ENCODE data around the gene PGM2L1.

The PGM2L1 gene

GRCh38 chr11:74310857-74311256, 87.4 kb downstream of the PGM2L1 start:
- TF ChIP-seq, protein P1, sequence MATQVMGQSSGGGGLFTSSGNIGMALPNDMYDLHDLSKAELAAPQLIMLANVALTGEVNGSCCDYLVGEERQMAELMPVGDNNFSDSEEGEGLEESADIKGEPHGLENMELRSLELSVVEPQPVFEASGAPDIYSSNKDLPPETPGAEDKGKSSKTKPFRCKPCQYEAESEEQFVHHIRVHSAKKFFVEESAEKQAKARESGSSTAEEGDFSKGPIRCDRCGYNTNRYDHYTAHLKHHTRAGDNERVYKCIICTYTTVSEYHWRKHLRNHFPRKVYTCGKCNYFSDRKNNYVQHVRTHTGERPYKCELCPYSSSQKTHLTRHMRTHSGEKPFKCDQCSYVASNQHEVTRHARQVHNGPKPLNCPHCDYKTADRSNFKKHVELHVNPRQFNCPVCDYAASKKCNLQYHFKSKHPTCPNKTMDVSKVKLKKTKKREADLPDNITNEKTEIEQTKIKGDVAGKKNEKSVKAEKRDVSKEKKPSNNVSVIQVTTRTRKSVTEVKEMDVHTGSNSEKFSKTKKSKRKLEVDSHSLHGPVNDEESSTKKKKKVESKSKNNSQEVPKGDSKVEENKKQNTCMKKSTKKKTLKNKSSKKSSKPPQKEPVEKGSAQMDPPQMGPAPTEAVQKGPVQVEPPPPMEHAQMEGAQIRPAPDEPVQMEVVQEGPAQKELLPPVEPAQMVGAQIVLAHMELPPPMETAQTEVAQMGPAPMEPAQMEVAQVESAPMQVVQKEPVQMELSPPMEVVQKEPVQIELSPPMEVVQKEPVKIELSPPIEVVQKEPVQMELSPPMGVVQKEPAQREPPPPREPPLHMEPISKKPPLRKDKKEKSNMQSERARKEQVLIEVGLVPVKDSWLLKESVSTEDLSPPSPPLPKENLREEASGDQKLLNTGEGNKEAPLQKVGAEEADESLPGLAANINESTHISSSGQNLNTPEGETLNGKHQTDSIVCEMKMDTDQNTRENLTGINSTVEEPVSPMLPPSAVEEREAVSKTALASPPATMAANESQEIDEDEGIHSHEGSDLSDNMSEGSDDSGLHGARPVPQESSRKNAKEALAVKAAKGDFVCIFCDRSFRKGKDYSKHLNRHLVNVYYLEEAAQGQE (IDR thresholded peaks at IDR 0.05; ENCODE audit: insufficient read depth in 1 of 2, low read depth in 2 of 2, low read length in 2 of 2) = no peak
- TF ChIP-seq FOXP2 (optimal IDR thresholded peaks at IDR 0.05; ENCODE audit: borderline replicate concordance, extremely low read depth, extremely low read length, insufficient read depth) (no peak), POLR2AphosphoS5 (IDR thresholded peaks at IDR 0.05; ENCODE audit: low read depth, low read length) (no peak), SIN3A (IDR thresholded peaks at IDR 0.05; ENCODE audit: borderline replicate concordance, insufficient read depth, low read length) (no peak), TAF1 (IDR thresholded peaks at IDR 0.05; ENCODE audit: borderline replicate concordance, insufficient read depth, low read length) (no peak)

GRCh38 chr11:74307434-74307833, 90.8 kb downstream of the PGM2L1 start:
- TF ChIP-seq FOXP2 (optimal IDR thresholded peaks at IDR 0.05; ENCODE audit: borderline replicate concordance, extremely low read depth, extremely low read length, insufficient read depth) (no peak), POLR2AphosphoS5 (IDR thresholded peaks at IDR 0.05; ENCODE audit: low read depth, low read length) (no peak), SIN3A (IDR thresholded peaks at IDR 0.05; ENCODE audit: borderline replicate concordance, insufficient read depth, low read length) (no peak), TAF1 (IDR thresholded peaks at IDR 0.05; ENCODE audit: borderline replicate concordance, insufficient read depth, low read length) (no peak)
- TF ChIP-seq, protein P1 (IDR thresholded peaks at IDR 0.05; ENCODE audit: insufficient read depth in 1 of 2, low read depth in 2 of 2, low read length in 2 of 2) = no peak

DNA sequence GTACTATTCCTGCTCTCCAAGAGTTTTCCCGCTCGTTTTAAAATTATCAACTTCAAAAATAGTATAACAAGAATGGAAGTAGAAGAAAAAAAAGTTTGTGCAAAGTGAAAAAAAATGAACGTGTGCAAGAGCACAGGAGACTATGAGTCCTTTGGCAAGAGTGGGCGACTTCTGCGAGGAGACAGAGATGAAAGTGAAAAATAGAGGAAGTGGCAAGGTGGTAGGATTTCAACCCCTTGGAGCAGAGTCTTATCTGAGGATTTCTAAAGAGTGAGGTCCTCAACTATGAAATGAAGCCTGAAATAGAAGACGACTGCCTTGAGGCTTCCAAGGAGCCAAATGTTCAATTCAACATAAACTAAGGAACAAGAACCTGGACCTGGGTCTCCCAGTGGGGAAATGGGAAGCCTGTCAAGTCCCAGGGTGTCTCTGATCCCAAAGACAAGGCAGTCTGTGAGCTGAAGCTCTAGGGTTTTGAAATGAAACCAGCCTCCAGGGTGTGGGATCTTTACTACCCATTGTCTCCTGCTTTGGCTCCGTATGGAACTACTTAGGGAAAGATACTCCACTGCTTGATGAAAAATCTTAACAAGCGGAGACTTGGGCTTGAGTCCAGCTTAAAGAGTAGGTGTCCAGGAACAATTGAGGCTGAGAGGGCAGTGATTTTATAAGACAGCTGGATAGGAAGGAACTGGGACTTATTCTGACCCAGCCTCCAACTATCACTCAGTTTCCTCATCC, 91.6 kb downstream of the PGM2L1 start:
- TF ChIP-seq FOXP2 (optimal IDR thresholded peaks at IDR 0.05; ENCODE audit: borderline replicate concordance, extremely low read depth, extremely low read length, insufficient read depth) (no peak), SIN3A (IDR thresholded peaks at IDR 0.05; ENCODE audit: borderline replicate concordance, insufficient read depth, low read length) (no peak), POLR2AphosphoS5 (IDR thresholded peaks at IDR 0.05; ENCODE audit: low read depth, low read length) (no peak), TAF1 (IDR thresholded peaks at IDR 0.05; ENCODE audit: borderline replicate concordance, insufficient read depth, low read length) (no peak)
- TF ChIP-seq, protein P1 (IDR thresholded peaks at IDR 0.05; ENCODE audit: insufficient read depth in 1 of 2, low read depth in 2 of 2, low read length in 2 of 2) = no peak

DNA sequence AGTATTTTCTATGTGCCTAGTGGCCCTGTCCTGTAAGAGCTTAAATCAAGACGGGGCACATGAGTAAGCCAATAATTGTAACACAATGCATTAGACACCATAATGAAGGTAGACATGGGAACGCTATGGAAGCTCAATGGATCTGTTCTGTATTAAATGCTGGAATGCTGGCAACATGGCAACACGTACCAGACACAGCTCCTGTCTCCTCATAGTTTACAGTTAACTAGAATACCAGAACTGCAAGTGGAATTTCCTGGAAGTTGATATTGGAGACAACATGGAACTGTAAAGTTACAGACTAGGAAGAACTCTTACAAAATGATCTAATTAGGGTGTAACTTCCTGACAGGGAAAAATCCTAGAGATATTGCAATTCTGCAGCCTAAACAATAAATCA, 99.2 kb downstream of the PGM2L1 start:
- TF ChIP-seq POLR2AphosphoS5 (IDR thresholded peaks at IDR 0.05; ENCODE audit: low read depth, low read length) (no peak), FOXP2 (optimal IDR thresholded peaks at IDR 0.05; ENCODE audit: borderline replicate concordance, extremely low read depth, extremely low read length, insufficient read depth) (no peak), TAF1 (IDR thresholded peaks at IDR 0.05; ENCODE audit: borderline replicate concordance, insufficient read depth, low read length) (no peak), SIN3A (IDR thresholded peaks at IDR 0.05; ENCODE audit: borderline replicate concordance, insufficient read depth, low read length) (no peak)
- TF ChIP-seq, protein P1 (IDR thresholded peaks at IDR 0.05; ENCODE audit: insufficient read depth in 1 of 2, low read depth in 2 of 2, low read length in 2 of 2) = no peak
